Mucosa of rectum (tissue), 2 donors: Measurements from ENCODE around the gene ABI3BP.

ENCODE experiments used
- H3K27ac ChIP-seq, 2 donors: one replicate each; pipeline ENCODE4 v1.7.0; 2013; ENCODE audit warnings: inconsistent platforms in 2 of 2, low read depth in 2 of 2, low read length in 2 of 2
- H3K27me3 ChIP-seq, 2 donors: one replicate each; pipeline ENCODE4 v1.7.0; 2013; ENCODE audit warnings: low read length in 2 of 2; ENCODE audit not compliant: control insufficient read depth in 2 of 2, insufficient read depth in 2 of 2
- H3K36me3 ChIP-seq, 2 donors: one replicate each; pipeline ENCODE4 v1.7.0; 2013; ENCODE audit warnings: low read length in 2 of 2; ENCODE audit not compliant: control insufficient read depth in 2 of 2, insufficient read depth in 2 of 2
- H3K4me1 ChIP-seq, 2 donors: one replicate each; pipeline ENCODE4 v1.7.0; 2013; ENCODE audit warnings: low read length in 2 of 2, mild to moderate bottlenecking in 1 of 2; ENCODE audit not compliant: control insufficient read depth in 2 of 2, insufficient read depth in 2 of 2
- H3K4me3 ChIP-seq, 2 donors: one replicate each; pipeline ENCODE4 v1.7.0; 2013; ENCODE audit warnings: low read length in 2 of 2
- H3K9ac ChIP-seq, 2 donors: one replicate each; pipeline ENCODE4 v1.7.0; 2013; ENCODE audit warnings: low read length in 2 of 2, low read depth in 1 of 2, mild to moderate bottlenecking in 1 of 2
- H3K9me3 ChIP-seq, 2 donors: one replicate each; pipeline ENCODE4 v1.7.0; 2013; ENCODE audit warnings: low read length in 2 of 2; ENCODE audit not compliant: control insufficient read depth in 2 of 2
- donor health status: healthy.
- donor health status: Normal muscosa, but diverticular disease.

Gene ABI3BP, protein sequence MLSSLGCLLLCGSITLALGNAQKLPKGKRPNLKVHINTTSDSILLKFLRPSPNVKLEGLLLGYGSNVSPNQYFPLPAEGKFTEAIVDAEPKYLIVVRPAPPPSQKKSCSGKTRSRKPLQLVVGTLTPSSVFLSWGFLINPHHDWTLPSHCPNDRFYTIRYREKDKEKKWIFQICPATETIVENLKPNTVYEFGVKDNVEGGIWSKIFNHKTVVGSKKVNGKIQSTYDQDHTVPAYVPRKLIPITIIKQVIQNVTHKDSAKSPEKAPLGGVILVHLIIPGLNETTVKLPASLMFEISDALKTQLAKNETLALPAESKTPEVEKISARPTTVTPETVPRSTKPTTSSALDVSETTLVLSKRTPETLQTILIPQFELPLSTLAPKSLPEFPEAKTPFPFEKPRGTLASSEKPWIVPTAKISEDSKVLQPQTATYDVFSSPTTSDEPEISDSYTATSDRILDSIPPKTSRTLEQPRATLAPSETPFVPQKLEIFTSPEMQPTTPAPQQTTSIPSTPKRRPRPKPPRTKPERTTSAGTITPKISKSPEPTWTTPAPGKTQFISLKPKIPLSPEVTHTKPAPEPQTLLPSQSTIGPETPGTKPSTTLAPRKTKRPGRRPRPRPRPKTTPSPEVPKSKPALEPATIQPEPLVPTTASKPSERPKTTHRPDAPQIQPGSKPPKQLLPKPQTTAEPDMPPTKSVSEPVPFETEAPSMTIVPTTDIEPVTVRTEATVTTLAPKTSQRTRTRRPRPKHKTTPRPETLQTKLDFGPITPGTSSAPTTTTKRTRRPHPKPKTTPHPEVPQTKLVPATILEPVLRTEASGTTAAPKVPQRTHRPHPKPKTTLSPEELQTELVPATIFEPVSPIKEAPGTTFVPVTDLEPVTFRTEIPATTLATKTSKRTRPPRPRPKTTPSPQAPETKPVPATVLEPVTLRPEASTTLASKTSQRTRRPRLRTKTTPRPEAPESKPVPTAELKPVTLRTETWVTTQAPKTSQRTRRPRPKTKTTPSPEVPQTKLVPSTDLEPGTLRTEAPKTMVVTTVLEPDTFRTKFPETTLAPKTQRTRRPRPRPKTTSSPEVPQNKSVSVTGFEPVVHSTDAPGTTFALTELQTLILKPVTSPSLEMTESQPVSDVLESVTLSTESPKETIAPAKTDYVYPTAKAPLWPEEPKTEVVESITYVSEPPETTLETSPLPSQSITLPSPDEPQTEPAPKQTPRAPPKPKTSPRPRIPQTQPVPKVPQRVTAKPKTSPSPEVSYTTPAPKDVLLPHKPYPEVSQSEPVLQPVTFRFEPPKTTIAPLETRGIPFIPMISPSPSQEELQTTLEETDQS (N-terminal part only)

DNA sequence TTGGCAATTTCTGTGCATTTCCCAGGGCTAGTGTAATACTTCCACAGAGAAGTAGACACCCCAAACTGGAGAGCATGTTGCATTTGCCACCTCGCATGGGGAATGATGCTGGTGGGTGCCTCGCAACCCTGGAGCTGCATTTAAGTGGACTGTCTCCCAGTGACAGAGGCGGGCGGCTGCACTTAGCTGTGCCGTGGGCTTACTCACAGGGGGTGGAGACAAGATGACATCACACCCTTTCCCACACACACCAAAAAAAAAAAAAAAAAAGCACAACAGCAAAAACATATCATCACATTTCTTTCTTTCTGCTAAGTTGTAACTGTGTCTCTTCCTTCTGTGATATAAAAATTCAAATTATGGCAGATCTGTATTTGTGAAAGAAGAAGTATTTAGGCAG is at the start of gene ABI3BP:
Gene ABI3BP (minus strand): TSS at position 113 of the 400 bp plus-strand sequence. CDS start 37 bp downstream, at position 76.
- Histone ChIP-seq H3K4me3 (peak within 1 kb of the TSS; percentile 58 to 70), H3K9ac (peak within 1 kb of the TSS; percentile 2 to 47), H3K27ac (peak within 1 kb of the TSS; percentile 56 to 60), H3K36me3 (no peaks in the 10 kb centered on the region), H3K9me3 (no peaks in the 10 kb centered on the region), H3K4me1 (peaks cover 4 to 12% of the 10 kb centered on the region in 2 donors), H3K27me3 (no peaks in the 10 kb centered on the region)

DNA sequence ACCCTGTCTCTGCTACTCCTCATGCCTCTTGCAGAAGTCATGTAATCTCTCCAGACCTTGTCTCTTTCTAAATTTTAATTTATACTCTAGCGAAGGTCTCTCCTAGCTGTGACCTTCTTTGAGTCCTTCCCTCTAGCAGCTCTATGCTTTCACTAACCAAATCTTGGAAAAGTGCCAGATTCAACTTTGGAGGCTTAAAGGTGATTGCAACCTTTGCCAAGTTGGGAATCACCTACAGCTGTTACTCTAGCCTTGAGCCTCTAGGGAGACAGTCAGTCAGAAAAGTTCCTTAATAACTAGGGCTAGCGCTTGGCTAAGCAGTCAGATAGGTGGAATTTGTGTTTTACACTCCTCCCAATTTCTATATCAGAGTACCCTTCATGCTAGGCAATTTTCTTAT is 46.1 kb upstream of the ABI3BP start:
- Histone ChIP-seq H3K4me3 (no peak overlapping the region), H3K36me3 (no peaks in the 10 kb centered on the region), H3K27ac (no peak overlapping the region), H3K27me3 (no peaks in the 10 kb centered on the region), H3K9me3 (no peaks in the 10 kb centered on the region), H3K9ac (no peak overlapping the region), H3K4me1 (no peaks in the 10 kb centered on the region)

DNA sequence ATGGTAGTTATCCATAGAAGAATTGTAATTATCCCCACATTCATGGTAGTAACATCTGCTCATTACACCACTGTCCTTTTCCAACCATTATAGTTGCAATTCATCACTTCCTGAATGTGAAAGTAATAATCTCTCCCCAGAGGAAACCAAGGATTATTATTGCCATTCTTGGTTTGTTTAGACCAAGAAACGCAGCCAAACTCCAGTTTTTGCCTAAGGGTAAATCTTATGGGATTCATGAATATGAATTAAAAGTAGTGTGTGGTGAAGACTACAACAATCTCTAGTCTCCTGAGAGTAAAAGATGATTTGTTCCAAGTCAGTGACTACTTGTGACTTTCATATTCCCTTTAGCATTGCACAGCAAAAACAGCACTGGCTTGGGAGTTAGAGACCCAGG is 45.7 kb upstream of the ABI3BP start:
- no peak overlapping the region for H3K27ac ChIP-seq

DNA sequence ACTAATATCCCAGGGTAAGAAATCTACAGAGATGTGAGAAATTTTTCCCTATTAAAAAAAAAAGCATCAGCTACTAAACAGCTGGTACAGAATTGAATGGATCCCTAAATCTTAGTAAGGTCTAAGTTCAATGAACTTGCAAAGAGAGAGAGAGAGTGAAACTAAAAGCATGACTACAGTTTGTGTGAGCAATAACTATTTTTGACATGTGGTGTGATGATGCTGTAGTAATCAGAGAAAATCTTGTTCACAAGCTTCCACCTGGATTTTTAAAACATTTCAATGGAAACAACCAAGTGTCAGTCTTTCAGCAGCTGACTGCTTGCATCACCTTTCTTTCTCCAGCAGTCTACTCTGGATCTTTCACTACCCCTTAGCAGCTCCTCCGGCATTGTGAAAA is 45.2 kb upstream of the ABI3BP start:
- H3K27ac ChIP-seq = no peak overlapping the region
- H3K4me1 ChIP-seq = no peaks in the 10 kb centered on the region
- H3K9me3 ChIP-seq = no peaks in the 10 kb centered on the region
- no peak overlapping the region for H3K4me3 ChIP-seq
- no peak overlapping the region for H3K9ac ChIP-seq
- H3K36me3 ChIP-seq = no peaks in the 10 kb centered on the region
- no peaks in the 10 kb centered on the region for H3K27me3 ChIP-seq

More for the DNA sequence above, 45.7 kb upstream of the ABI3BP start:
- no peak overlapping the region for H3K9ac ChIP-seq
- H3K36me3 ChIP-seq = no peaks in the 10 kb centered on the region
- no peaks in the 10 kb centered on the region for H3K27me3 ChIP-seq
- no peak overlapping the region for H3K4me3 ChIP-seq
- no peaks in the 10 kb centered on the region for H3K9me3 ChIP-seq
- no peaks in the 10 kb centered on the region for H3K4me1 ChIP-seq

DNA sequence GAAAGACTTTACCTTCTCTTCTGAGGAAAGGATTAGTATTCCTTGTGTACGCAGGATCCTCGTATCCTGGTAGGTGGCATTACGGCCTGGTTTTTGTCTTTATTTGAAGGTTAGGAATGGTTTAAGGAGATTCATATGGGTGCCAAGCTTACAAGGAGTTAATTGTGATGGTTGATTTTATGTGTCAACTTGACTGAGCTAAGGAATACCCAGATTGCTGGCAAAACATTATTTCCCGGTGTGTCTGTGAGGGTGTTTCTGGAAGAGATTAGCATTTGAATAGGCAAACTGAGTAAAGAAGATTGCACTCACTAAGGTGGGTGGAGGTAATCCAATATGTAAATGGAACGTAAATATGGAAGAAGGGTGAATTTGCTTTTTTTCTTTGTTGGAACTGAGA is 44.4 kb upstream of the ABI3BP start:
- Histone ChIP-seq H3K9ac (no peak overlapping the region), H3K4me3 (no peak overlapping the region), H3K9me3 (no peaks in the 10 kb centered on the region), H3K27me3 (no peaks in the 10 kb centered on the region), H3K36me3 (no peaks in the 10 kb centered on the region), H3K4me1 (no peaks in the 10 kb centered on the region), H3K27ac (no peak overlapping the region)

DNA sequence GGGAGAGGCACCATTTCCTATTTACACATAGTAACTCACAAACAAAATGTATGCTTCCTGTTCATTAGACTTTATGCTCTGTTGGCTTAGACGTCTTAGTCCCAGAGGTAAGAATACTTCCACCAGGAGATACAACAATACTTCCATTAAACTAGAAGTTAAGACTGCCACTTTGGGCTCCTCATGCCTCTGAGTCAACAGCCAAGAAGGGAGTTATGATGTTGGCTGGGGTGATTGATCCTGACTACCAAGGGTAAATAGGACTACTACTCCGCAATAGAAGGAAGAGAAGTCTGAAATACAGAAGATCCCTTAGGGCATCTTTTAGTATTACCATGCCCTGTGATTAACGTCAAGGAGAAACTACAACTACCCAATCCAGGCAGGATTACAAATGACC is 43.5 kb upstream of the ABI3BP start:
- no peaks in the 10 kb centered on the region for H3K36me3 ChIP-seq
- H3K4me3 ChIP-seq = no peak overlapping the region
- no peaks in the 10 kb centered on the region for H3K9me3 ChIP-seq
- H3K27me3 ChIP-seq = no peaks in the 10 kb centered on the region
- no peaks in the 10 kb centered on the region for H3K4me1 ChIP-seq
- no peak overlapping the region for H3K9ac ChIP-seq
- H3K27ac ChIP-seq = no peak overlapping the region

DNA sequence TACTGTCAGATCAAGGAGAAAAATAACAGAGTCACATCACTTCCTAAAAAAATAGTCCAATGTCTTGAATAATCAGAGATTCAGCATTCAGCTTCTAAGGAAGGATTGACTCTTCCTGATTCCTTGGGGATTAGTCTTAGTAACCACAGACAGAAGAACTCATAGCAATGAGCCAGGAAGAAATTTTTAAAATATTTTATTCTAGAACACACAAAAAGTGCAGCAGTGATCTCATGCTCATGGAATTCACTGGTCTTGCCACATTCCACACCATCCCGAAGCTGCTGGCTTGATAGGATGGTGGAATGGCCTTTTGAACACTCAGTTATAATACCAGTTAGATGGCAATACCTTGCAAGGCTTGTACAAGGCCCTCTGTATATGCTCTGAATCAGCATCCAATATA is 43.0 kb upstream of the ABI3BP start:
- Histone ChIP-seq H3K27me3 (no peaks in the 10 kb centered on the region), H3K27ac (no peak overlapping the region), H3K9ac (no peak overlapping the region), H3K36me3 (no peaks in the 10 kb centered on the region), H3K4me1 (no peaks in the 10 kb centered on the region), H3K4me3 (no peak overlapping the region), H3K9me3 (no peaks in the 10 kb centered on the region)

DNA sequence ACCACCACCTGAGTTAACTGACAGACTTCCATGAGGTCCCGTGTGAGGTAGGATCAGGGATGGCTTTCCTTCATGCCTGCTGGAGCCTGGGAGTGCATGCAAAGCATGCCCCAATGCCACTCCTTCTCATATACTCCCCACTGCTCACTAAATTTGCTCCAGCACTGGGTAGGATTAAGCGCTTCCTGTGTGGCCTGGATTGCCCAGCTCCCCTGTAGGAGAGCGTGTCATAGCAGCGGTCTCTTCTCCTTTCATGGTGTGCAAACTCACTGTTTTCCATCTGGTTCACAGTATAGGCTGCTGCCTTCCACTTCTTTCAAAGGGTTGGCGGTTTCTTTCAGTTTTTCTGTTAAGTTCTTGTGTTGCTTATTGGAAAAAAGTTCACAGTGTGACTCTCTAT is 34.1 kb upstream of the ABI3BP start:
- Histone ChIP-seq H3K36me3 (no peaks in the 10 kb centered on the region), H3K27me3 (no peaks in the 10 kb centered on the region), H3K9me3 (no peaks in the 10 kb centered on the region), H3K27ac (no peak overlapping the region), H3K4me3 (no peak overlapping the region), H3K9ac (no peak overlapping the region), H3K4me1 (no peaks in the 10 kb centered on the region)

DNA sequence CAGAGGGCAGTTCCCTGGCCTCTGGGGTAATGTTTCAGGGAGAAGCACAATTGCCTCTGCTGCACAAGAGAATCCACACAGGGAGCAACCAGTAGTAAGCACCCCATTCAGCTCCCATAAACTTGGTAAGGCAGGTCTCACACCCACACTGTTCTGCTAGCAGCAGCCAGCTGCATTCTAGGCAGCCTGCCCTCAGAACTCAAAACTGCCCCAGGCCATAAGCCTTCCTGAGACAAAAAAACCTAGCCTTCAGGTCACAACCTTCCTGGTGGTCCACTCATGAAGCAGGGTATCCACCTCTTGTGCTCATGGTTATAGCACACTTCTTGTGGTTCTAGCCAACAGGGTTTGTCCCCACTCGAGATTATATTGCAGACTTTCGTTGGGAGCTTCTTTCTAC is 33.7 kb upstream of the ABI3BP start:
- no peak overlapping the region for H3K4me3 ChIP-seq
- H3K27me3 ChIP-seq = no peaks in the 10 kb centered on the region
- no peak overlapping the region for H3K9ac ChIP-seq
- no peaks in the 10 kb centered on the region for H3K4me1 ChIP-seq
- H3K27ac ChIP-seq = no peak overlapping the region
- no peaks in the 10 kb centered on the region for H3K9me3 ChIP-seq
- no peaks in the 10 kb centered on the region for H3K36me3 ChIP-seq
